Esophagus (tissue), 2 donors: Measurements from ENCODE around the gene HBM. TPM values are rescaled to one million over a fixed set of nuclear protein-coding genes. Genes with fewer than 3 reads are reported as not detected.
"Not testable (repeated sequence)": the region's sequence is repeated elsewhere in the genome, so short reads cannot be mapped to it uniquely, and the experiment has no call there.

Experiments
- H3K27ac ChIP-seq, 2 donors: one replicate each; pipeline ENCODE4 v1.5.1; 2013; ENCODE audit warnings: low read depth in 2 of 2, mild to moderate bottlenecking in 2 of 2, inconsistent platforms in 1 of 2, low read length in 1 of 2, moderate library complexity in 1 of 2
- H3K27me3 ChIP-seq, 2 donors: one replicate each; pipeline ENCODE4 v1.6.1; 2013; ENCODE audit warnings: low read length in 2 of 2, control low read depth in 1 of 2, mild to moderate bottlenecking in 1 of 2; ENCODE audit not compliant: insufficient read depth in 2 of 2, control insufficient read depth in 1 of 2
- H3K36me3 ChIP-seq, 2 donors: one replicate each; pipeline ENCODE4 v1.6.1; 2013; ENCODE audit warnings: low read length in 1 of 2; ENCODE audit not compliant: control insufficient read depth in 2 of 2, insufficient read depth in 2 of 2
- H3K4me1 ChIP-seq, 2 donors: one replicate each; pipeline ENCODE4 v1.6.1; 2013; ENCODE audit warnings: low read length in 1 of 2; ENCODE audit not compliant: control insufficient read depth in 2 of 2, insufficient read depth in 2 of 2
- H3K4me3 ChIP-seq, 2 donors: one replicate each; pipeline ENCODE4 v1.5.1; 2013; ENCODE audit warnings: low read length in 2 of 2, mild to moderate bottlenecking in 2 of 2, low read depth in 1 of 2, moderate library complexity in 1 of 2
- H3K9me3 ChIP-seq, 2 donors: one replicate each; pipeline ENCODE4 v1.6.1; 2013; ENCODE audit warnings: mild to moderate bottlenecking in 2 of 2, low read depth in 1 of 2, low read length in 1 of 2, moderate library complexity in 1 of 2; ENCODE audit not compliant: control insufficient read depth in 2 of 2, insufficient read depth in 1 of 2
- WGBS, 2 donors: extraction: QIAGEN DNeasy Blood & Tissue Kit; methylation state at CpG; one replicate each; pipeline ENCODE4 v1.1.7; 2013; 5-methylcytosine and 5-hydroxymethylcytosine counted together
- polyA plus RNA-seq, 2 donors: library from polyadenylated mRNA; stranded (reverse); fragments of 200-250 nt; gene quantifications; one replicate each; pipeline ENCODE4 v1.2.3, GENCODE V29; 2013
- donor health status: healthy with polysubstance abuse.
- donor health status: Bipolar disorder and iron deficiency.

The HBM gene
- polyA plus RNA-seq, 2 donors = not detected

DNA sequence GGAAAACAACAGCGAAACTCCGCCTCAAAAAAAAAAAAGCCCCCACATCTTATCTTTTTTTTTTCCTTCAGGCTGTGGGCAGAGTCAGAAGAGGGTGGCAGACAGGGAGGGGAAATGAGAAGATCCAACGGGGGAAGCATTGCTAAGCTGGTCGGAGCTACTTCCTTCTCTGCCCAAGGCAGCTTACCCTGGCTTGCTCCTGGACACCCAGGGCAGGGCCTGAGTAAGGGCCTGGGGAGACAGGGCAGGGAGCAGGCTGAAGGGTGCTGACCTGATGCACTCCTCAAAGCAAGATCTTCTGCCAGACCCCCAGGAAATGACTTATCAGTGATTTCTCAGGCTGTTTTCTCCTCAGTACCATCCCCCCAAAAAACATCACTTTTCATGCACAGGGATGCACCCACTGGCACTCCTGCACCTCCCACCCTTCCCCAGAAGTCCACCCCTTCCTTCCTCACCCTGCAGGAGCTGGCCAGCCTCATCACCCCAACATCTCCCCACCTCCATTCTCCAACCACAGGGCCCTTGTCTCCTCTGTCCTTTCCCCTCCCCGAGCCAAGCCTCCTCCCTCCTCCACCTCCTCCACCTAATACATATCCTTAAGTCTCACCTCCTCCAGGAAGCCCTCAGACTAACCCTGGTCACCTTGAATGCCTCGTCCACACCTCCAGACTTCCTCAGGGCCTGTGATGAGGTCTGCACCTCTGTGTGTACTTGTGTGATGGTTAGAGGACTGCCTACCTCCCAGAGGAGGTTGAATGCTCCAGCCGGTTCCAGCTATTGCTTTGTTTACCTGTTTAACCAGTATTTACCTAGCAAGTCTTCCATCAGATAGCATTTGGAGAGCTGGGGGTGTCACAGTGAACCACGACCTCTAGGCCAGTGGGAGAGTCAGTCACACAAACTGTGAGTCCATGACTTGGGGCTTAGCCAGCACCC, 9.5 kb downstream of the HBM start:
- Histone ChIP-seq H3K27ac (no peak overlapping the region), H3K4me3 (no peak overlapping the region), H3K27me3 (peaks cover 7 to 17% of the 10 kb centered on the region in 2 donors), H3K9me3 (no peaks in the 10 kb centered on the region), H3K4me1 (peaks cover 2% of the 10 kb centered on the region in 2 donors), H3K36me3 (no peaks in the 10 kb centered on the region)
- 19 to 20% methylated on average over 8 of the region's 8 CpGs for WGBS, 2 donors

GRCh38 chr16:176006-176405, 10.2 kb downstream of the HBM start:
- H3K27me3 ChIP-seq = peaks cover 7 to 17% of the 10 kb centered on the region in 2 donors
- not testable (repeated sequence) for H3K4me3 ChIP-seq, H3K9me3 ChIP-seq, H3K36me3 ChIP-seq, H3K27ac ChIP-seq, H3K4me1 ChIP-seq
- 0 to 2% methylated on average over 19 to 26 of the region's 39 CpGs for WGBS, 2 donors

- 5% methylated on average over 25 to 43 of the region's 88 CpGs for whole genome bisulfite sequencing, 2 donors
- H3K27me3 ChIP-seq = peaks cover 7 to 17% of the 10 kb centered on the region in 2 donors
- H3K4me1 ChIP-seq = peaks cover 5 to 11% of the 10 kb centered on the region in 2 donors
- not testable (repeated sequence) for H3K9me3 ChIP-seq, H3K27ac ChIP-seq, H3K4me3 ChIP-seq, H3K36me3 ChIP-seq
Measured at GRCh38 chr16:176477-177382, 11.0 kb downstream of the HBM start, which contains the start of gene HBA1. Gene HBA1, plus strand, starts transcription at chr16:176680. Its CDS starts 37 bp downstream, at chr16:176717.

- Histone ChIP-seq H3K27me3 (peaks cover 7 to 17% of the 10 kb centered on the region in 2 donors), H3K4me1 (peaks cover 5 to 11% of the 10 kb centered on the region in 2 donors), H3K27ac (no peak overlapping the region), H3K36me3 (no peaks in the 10 kb centered on the region), H3K9me3 (no peaks in the 10 kb centered on the region), H3K4me3 (no peak overlapping the region)
- WGBS, 2 donors = 4 to 7% methylated on average over 12 to 13 of the region's 13 CpGs
Measured at GRCh38 chr16:177394-177822, 11.6 kb downstream of the HBM start.

GRCh38 chr16:177981-178667, 12.3 kb downstream of the HBM start:
- no peak overlapping the region for H3K4me3 ChIP-seq
- WGBS, 2 donors = 50 to 51% methylated on average over 11 of the region's 11 CpGs
- H3K36me3 ChIP-seq = no peaks in the 10 kb centered on the region
- no peaks in the 10 kb centered on the region for H3K9me3 ChIP-seq
- H3K27ac ChIP-seq = no peak overlapping the region
- peaks cover 7 to 17% of the 10 kb centered on the region in 2 donors for H3K27me3 ChIP-seq
- H3K4me1 ChIP-seq = peaks cover 5 to 11% of the 10 kb centered on the region in 2 donors

GRCh38 chr16:178668-179015, 12.9 kb downstream of the HBM start:
- 76 to 83% methylated on average over 11 of the region's 11 CpGs for WGBS, 2 donors
- Histone ChIP-seq H3K27ac (no peak overlapping the region), H3K36me3 (no peaks in the 10 kb centered on the region), H3K4me1 (peaks cover 5 to 11% of the 10 kb centered on the region in 2 donors), H3K4me3 (no peak overlapping the region), H3K9me3 (no peaks in the 10 kb centered on the region), H3K27me3 (peaks cover 7 to 17% of the 10 kb centered on the region in 2 donors)

DNA sequence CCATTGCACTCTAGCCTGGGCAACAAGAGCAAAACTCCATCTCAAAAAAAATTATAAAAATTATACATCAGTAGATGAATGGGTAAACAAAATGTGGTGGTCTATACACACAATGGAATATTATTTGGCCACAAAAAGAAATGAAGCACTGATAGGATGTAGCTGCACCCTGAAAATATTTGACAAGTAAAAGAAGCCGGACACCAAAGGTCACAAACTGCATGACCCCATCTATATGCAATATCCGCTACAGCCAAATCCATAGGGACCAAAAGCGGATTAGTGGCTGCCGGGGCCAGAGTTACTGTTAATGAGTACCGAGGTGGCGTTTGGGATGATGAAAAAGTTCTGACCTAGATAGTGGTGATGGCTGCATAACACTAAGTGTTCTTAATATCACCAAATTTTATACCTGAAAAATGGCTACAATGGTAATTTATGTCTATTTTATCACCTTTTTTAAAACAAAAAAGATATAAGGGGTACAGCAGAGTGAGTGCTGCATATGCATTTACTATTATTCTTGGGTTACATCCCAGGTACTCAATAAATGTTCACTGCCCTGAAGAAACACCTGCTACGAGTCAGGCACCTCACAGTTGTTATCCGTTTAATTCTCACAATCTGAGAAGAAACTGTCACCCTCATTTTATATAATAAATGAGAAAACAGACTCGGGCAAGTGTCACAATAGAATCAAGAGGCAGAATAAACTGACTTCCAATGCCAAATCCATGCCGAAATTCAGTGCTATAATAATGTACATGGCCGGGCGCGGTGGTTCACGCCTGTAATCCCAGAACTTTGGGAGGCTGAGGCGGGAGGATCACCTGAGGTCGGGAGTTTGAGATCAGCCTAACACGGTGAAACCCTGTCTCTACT, 13.7 kb downstream of the HBM start:
- H3K9me3 ChIP-seq = no peaks in the 10 kb centered on the region
- H3K4me3 ChIP-seq = no peak overlapping the region
- no peaks in the 10 kb centered on the region for H3K36me3 ChIP-seq
- H3K27ac ChIP-seq = no peak overlapping the region
- 76 to 77% methylated on average over 17 of the region's 17 CpGs for WGBS, 2 donors
- H3K27me3 ChIP-seq = peaks cover 7 to 17% of the 10 kb centered on the region in 2 donors
- H3K4me1 ChIP-seq = peaks cover 5 to 11% of the 10 kb centered on the region in 2 donors

- H3K36me3 ChIP-seq = no peaks in the 10 kb centered on the region
- no peak within 1 kb of the TSS for H3K27ac ChIP-seq
- H3K9me3 ChIP-seq = no peaks in the 10 kb centered on the region
- peak within 1 kb of the TSS; percentile 21 to 23 for H3K4me3 ChIP-seq
- 10 to 11% methylated on average over 50 to 59 of the region's 59 CpGs for WGBS, 2 donors
- peaks cover 5 to 11% of the 10 kb centered on the region in 2 donors for H3K4me1 ChIP-seq
- peaks cover 7 to 17% of the 10 kb centered on the region in 2 donors for H3K27me3 ChIP-seq
Measured at GRCh38 chr16:180101-180675, 14.4 kb downstream of the HBM start, which contains the start of gene HBQ1. Gene HBQ1, plus strand, starts transcription at chr16:180459. Its CDS starts 28 bp downstream, at chr16:180487.
